GM23338 (cell line): ENCODE results near the gene TUB.

Experiments
- CREB1 ChIP-seq: fragments of 250-450 bp; sonication (Bioruptor Pico); IDR thresholded peaks from 2 replicates; pipeline ENCODE4 v1.5.0; 2020; ENCODE audit warnings: low read depth, mild to moderate bottlenecking, moderate library complexity
- CTCF ChIP-seq, 2 experiments: fragments of 200-600 bp in 1 of 2; sonication (generic) in 1 of 2; conservative IDR thresholded peaks; 2 replicates each; pipeline versions ENCODE4 v1.5.1 to v1.6.1; 2016 to 2017; ENCODE audit warnings: antibody characterized with exemption in 2 of 2, low read depth in 2 of 2, mild to moderate bottlenecking in 2 of 2, moderate library complexity in 1 of 2
- ETS1 ChIP-seq: IDR thresholded peaks from 2 replicates; pipeline ENCODE4 v1.6.1; 2016; ENCODE audit warnings: antibody characterized with exemption
- EZH2 ChIP-seq: fragments of 200-600 bp; sonication (generic); IDR thresholded peaks from one replicate; pipeline ENCODE4 v1.8.0; 2017; ENCODE audit warnings: antibody characterized with exemption, mild to moderate bottlenecking, low read depth; ENCODE audit not compliant: unreplicated experiment
- EZH2phosphoT487 ChIP-seq: fragments of 200-600 bp; sonication (generic); IDR thresholded peaks from one replicate; pipeline ENCODE4 v1.8.1; 2018; ENCODE audit warnings: antibody characterized with exemption; ENCODE audit not compliant: unreplicated experiment
- JUNB ChIP-seq: IDR thresholded peaks from one replicate; pipeline ENCODE4 v1.6.1; 2016; ENCODE audit warnings: antibody characterized with exemption; ENCODE audit not compliant: unreplicated experiment
- NANOG ChIP-seq: IDR thresholded peaks from 2 replicates; pipeline ENCODE4 v1.6.1; 2016; ENCODE audit warnings: antibody characterized with exemption, borderline replicate concordance
- POLR2AphosphoS5 ChIP-seq: IDR thresholded peaks from 2 replicates; pipeline ENCODE4 v1.6.1; 2016; ENCODE audit warnings: antibody characterized with exemption, low read depth
- REST ChIP-seq: IDR thresholded peaks from one replicate; pipeline ENCODE4 v1.6.1; 2018; ENCODE audit warnings: antibody characterized with exemption; ENCODE audit not compliant: unreplicated experiment
- STAT1 ChIP-seq: IDR thresholded peaks from one replicate; pipeline ENCODE4 v1.6.1; 2016; ENCODE audit warnings: antibody characterized with exemption; ENCODE audit not compliant: unreplicated experiment
- ZNF331 ChIP-seq: fragments of 250-450 bp; sonication (Bioruptor Pico); IDR thresholded peaks from 2 replicates; pipeline ENCODE4 v1.5.0; 2020; ENCODE audit warnings: low read depth, mild to moderate bottlenecking, moderate library complexity

- TF ChIP-seq CTCF (conservative IDR thresholded peaks at IDR 0.05; ENCODE audit: low read depth in 2 of 2), result no peak
- no peak for TF ChIP-seq EZH2
- TF ChIP-seq CREB1 (CRISPR knock-in tag), result no peak
- no peak for TF ChIP-seq EZH2phosphoT487
- TF ChIP-seq POLR2AphosphoS5, result no peak
- no peak for TF ChIP-seq JUNB
- no peak for TF ChIP-seq REST
- no peak for TF ChIP-seq ZNF331 (CRISPR knock-in tag)
- TF ChIP-seq ETS1, result no peak
- TF ChIP-seq NANOG, result no peak
- TF ChIP-seq STAT1, result no peak
Observed at GRCh38 chr11:8149726-8150125, 68.7 kb downstream of the TUB start.
